ENCODE measurements around the gene SHC4. TPM values are rescaled to one million over a fixed set of nuclear protein-coding genes. Genes with fewer than 3 reads are reported as not detected.
"Not testable (repeated sequence)": the region's sequence is repeated elsewhere in the genome, so short reads cannot be mapped to it uniquely, and the experiment has no call there.

SHC4 gene
- total RNA-seq, 1 donor from 2014 or later: not detected

DNA sequence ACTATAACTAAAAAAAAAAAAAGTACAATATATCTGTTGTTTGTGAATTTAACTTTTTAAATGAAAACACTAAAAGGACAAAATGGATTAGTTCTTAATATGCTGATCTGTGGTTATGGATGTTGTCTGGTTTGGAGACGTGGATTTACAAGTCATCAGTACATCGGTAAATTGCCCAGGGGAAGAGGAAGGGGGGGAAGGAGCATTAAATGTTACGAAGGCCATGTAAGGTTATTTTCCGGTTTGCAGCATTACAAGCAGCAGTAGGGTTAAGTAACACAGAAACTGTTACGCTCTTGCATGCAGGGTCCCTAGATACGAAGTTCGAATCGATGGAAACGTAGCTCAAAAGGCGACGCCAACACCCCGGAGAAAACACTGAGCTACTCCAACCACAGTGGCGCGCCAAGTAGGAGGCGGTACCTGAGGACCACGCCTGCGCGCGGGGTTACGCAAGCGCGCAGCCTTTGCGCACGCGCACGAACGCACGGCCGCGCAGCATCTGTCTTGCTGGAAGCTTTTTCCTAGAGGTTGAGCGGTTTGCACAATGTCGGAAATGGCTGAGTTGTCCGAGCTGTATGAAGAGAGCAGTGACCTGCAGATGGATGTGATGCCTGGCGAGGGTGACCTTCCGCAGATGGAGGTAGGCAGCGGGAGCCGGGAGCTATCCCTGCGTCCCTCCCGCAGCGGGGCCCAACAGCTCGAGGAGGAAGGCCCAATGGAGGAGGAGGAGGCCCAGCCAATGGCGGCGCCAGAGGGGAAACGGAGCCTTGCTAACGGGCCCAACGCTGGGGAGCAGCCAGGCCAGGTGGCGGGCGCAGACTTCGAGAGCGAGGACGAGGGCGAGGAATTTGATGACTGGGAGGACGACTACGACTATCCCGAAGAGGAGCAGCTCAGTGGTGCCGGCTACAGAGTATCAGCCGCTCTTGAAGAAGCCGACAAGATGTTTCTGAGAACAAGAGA is 85.8 kb downstream of the SHC4 start, which contains the start of gene EID1:
TSS of gene EID1 (plus strand) at position 505 of the 966 bp plus-strand sequence. CDS start at position 548, 43 bp downstream.
- ATAC-seq: peak; percentile 100

- ATAC-seq: no peak
Observed at GRCh38 chr15:48876057-48876456, 87.7 kb downstream of the SHC4 start.

GRCh38 chr15:48875241-48875960 is 88.3 kb downstream of the SHC4 start:
- ATAC-seq: no peak

DNA sequence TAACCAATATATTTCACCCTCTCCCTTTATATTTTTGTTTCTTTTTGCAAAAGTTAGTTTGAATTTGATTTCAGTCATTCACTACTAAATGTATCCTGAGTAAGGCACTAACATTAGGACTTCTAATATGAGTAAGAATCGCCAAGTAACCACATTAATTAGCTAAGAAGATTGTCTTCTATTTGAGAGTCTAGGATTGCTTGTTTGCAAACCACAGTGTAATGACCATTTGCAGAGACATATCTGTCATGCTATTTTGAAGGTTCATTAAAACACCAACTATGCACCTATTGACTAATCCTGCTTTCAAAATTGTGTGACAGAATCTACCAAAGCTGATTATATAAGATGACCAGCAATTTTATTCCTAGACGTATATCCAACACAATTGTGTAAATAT is 91.1 kb downstream of the SHC4 start:
- ATAC-seq: no peak

GRCh38 chr15:48871542-48871941 is 92.2 kb downstream of the SHC4 start:
- no peak for ATAC-seq

DNA sequence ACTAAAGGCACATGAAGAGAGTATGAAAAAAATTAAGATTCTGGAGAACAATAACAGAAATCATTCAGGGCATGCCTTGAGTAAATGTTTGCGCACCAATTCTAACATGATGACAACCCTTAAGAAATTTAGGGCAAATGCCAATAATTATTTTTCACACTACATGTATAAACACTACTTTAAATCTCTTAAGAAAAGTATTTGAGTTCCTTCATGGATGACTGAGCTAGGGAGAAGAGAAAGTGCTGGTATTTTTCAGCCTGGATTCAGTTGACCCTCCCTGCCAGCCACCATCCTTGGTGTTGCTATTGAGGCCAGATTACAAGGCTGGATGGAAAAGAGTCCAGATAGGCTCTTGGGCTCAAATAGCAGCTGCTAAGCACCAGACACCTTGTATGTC is 93.8 kb downstream of the SHC4 start:
- ATAC-seq: no peak

GRCh38 chr15:48868536-48868935 is 95.2 kb downstream of the SHC4 start:
- peak; percentile 51 for ATAC-seq

DNA sequence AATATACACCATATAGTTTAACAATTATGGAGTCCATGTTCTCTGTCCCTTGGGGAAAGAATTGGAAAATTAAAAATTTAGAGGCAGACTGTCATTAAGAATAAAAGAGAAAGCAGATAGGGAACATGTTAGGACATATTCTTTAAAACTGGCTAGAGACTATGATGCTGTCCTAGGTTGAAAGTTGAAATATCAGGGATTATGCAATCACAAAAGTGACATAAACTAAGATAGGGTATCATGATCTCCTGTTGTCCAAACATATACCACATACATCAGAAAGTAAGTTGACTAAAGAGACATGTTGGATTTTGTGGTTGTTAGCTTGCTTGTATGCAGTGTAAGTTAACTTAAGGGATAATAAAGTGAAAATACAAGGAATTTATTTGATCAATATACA is 95.7 kb downstream of the SHC4 start:
- no peak for ATAC-seq

GRCh38 chr15:48866141-48866563 is 97.6 kb downstream of the SHC4 start:
- no peak for ATAC-seq

DNA sequence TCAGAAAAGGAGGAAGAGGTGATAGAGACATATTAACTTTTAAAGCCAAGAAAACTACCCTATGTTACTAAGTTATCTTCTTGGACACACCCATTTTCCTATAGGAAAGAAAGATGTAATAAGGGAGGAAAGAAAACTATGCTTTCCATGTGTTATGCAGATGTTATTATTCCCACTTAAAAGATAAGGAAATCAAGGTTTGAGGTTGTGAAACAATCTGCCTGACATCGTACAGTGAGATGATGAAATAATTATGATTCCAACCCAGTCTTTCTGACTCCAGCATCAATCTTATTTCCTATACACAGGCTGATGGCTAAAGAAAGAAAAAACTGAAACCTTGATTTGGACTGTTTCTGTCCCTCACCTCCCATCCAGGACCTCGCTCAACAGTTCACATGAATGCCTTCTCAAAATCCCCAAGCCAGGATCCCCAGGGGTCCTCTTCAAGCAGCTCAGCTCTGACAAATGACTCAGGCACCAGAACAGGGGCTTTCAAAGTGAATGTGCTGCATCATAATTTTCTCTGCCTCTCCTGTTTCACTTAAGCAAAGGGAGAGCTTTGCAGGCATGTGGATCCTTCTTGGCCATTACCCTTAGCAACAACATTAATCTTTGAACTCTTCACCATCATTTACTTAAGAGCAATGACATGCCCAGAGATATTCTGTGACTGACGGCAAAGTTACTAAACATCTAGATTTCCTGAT is 98.2 kb downstream of the SHC4 start:
- ATAC-seq: no peak

GRCh38 chr15:48862705-48863104 is 101.0 kb downstream of the SHC4 start:
- no peak for ATAC-seq

- peak; percentile 64 for ATAC-seq
Observed at GRCh38 chr15:48861813-48862431, 101.8 kb downstream of the SHC4 start.

GRCh38 chr15:48859426-48859825 is 104.3 kb downstream of the SHC4 start:
- no peak for ATAC-seq

- no peak for ATAC-seq
Observed at GRCh38 chr15:48858401-48858800, 105.3 kb downstream of the SHC4 start.

DNA sequence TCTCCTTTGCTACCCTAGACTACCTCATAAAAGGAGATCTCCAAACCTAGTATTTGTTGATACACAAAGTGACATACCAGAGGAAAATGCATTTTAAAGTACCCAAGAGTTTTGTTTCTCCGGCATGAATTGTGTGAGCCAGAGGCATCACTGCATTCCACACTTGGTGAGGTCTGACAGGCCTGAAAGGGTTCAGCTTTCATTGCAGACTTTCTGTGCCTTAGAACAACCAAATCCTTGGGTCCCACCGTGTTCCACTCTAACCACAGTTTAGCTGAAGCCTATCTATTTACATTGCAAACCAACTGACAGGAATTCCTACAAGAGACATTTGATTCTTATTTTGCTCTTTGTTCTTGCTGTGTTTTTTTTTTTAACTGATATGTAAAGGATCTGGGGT is 106.8 kb downstream of the SHC4 start:
- ATAC-seq: no peak

- no peak for ATAC-seq
Observed at GRCh38 chr15:48855501-48856440, 107.9 kb downstream of the SHC4 start.

- not testable (repeated sequence) for ATAC-seq
Observed at GRCh38 chr15:48854434-48854833, 109.3 kb downstream of the SHC4 start.

- no peak for ATAC-seq
Observed at GRCh38 chr15:48851956-48852355, 111.8 kb downstream of the SHC4 start.

DNA sequence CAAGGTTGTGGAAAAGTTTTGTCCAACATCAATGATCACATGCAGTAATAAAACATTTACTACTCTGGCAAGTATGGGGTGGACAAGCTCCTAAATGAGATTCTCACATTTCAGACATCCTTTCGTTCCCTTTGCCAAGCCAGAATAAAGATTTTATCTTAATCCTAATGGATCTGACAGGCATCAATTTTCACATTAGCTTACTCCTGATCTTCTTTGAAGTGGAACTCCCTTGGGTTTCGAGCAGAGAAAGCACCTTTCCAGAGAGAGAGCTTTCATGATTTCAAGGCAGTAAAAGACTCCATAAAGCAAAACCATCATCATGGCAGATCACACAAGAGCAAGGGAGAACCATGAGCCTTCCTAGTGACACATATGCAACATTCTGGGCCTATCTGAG is 113.1 kb downstream of the SHC4 start:
- no peak for ATAC-seq

- ATAC-seq: no peak
Observed at GRCh38 chr15:48845123-48845522, 118.6 kb downstream of the SHC4 start.

DNA sequence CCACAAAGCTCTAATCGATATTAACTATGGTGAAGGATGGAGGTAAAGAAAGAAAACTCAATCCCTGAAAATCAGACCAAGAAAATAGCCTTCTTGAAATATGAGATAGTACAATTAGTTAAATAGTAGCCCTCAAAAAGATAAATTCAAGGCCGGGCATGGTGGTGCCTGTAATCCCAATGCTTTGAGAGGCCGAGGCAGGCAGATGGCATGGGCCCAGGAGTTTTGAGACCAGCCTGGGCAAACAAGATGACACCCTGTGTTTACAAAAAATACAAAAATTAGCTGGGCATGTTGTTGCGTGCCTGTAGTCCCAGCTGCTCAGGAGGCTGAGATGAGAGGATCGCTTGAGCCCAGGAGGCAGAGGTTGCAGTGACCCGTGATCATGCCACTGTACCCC is 121.2 kb downstream of the SHC4 start:
- no peak for ATAC-seq

All from esophagus mucosa (tissue), 1 donor.